ENCODE measurements around the gene ZNF793.

DNA sequence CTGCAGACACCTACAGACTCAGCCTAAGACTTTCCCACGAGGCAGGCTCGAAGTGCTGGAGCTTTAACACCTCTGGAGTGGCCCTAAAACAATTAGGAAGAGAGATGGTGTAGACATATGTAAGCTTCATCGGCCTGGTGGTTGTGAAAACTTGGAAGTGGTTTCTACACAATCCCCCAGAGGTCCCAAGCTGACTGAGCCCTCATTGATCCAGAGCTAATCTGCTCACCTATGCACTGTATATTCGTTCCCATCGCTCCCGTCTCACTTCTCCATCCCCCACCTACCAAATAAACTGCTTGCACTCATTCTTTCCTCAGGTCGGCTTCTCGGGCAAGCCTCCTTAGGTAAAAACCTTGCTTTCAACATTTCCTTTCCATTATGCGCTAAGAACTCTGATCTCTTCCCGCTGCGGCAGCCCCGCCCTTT, 767 bp upstream of the ZNF793 start:
- no peak for TF ChIP-seq CTCF (IDR thresholded peaks at IDR 0.05; ENCODE audit: insufficient read depth, low read depth, low read length)
- TF ChIP-seq EZH2 (IDR thresholded peaks at IDR 0.05; ENCODE audit: insufficient read depth, low read length): no peak

Measured in astrocyte (in vitro differentiated cells and primary cell).